ENCODE results near the gene XYLB. TPM values are rescaled to one million over a fixed set of nuclear protein-coding genes. Genes with fewer than 3 reads are reported as not detected.
"Not testable (repeated sequence)": the region's sequence is repeated elsewhere in the genome, so short reads cannot be mapped to it uniquely, and the experiment has no call there.

The XYLB gene
- total RNA-seq, 2 experiments from 2014 or later, result 4.4 to 4.7 TPM

GRCh38 chr3:38316356-38317191, 30.0 kb upstream of the XYLB start:
- TF ChIP-seq CTCF (IDR thresholded peaks at IDR 0.05), result no peak
- H3K27ac Mint-ChIP-seq, result no peak overlapping the region
- H3K27me3 Mint-ChIP-seq, result no peaks in the 10 kb centered on the region

GRCh38 chr3:38317192-38317759, 29.3 kb upstream of the XYLB start:
- DNase-seq (no peak), ATAC-seq (no peak)
- intact Hi-C loops (cut with micrococcal nuclease), result no loop called here
- Mint-ChIP-seq H3K27ac (no peak overlapping the region), H3K9me3 (no peaks in the 10 kb centered on the region), H3K4me1 (ENCODE audit: low read depth) (no peaks in the 10 kb centered on the region), H3K27me3 (no peaks in the 10 kb centered on the region), H3K36me3 (ENCODE audit: low read depth) (no peaks in the 10 kb centered on the region), H3K4me3 (no peak overlapping the region)
- CTCF ChIA-PET, result no interaction called here
- no peak for TF ChIP-seq CTCF (IDR thresholded peaks at IDR 0.05)
- POLR2A ChIA-PET, result no interaction called here

More at GRCh38 chr3:38316356-38317191, 30.0 kb upstream of the XYLB start:
- POLR2A ChIA-PET, result no interaction called here
- CTCF ChIA-PET, result no interaction called here
- no peaks in the 10 kb centered on the region for H3K36me3 Mint-ChIP-seq (ENCODE audit: low read depth)
- no peaks in the 10 kb centered on the region for H3K9me3 Mint-ChIP-seq
- ATAC-seq, result no peak
- no peak for DNase-seq
- no peaks in the 10 kb centered on the region for H3K4me1 Mint-ChIP-seq (ENCODE audit: low read depth)
- H3K4me3 Mint-ChIP-seq, result no peak overlapping the region
- intact Hi-C loops (cut with micrococcal nuclease), result no loop called here

GRCh38 chr3:38318766-38319671, 27.6 kb upstream of the XYLB start:
- Mint-ChIP-seq H3K27ac (no peak overlapping the region), H3K27me3 (no peaks in the 10 kb centered on the region), H3K36me3 (ENCODE audit: low read depth) (no peaks in the 10 kb centered on the region), H3K4me1 (ENCODE audit: low read depth) (no peaks in the 10 kb centered on the region), H3K9me3 (no peaks in the 10 kb centered on the region), H3K4me3 (no peak overlapping the region)
- no peak for TF ChIP-seq CTCF (IDR thresholded peaks at IDR 0.05)
- ChIA-PET POLR2A (no interaction called here), CTCF (no interaction called here)
- intact Hi-C loops (cut with micrococcal nuclease), result no loop called here
- DNase-seq, result no peak
- ATAC-seq, result no peak

- H3K27me3 Mint-ChIP-seq; H3K4me1 Mint-ChIP-seq (ENCODE audit: low read depth); ATAC-seq; CTCF ChIA-PET; H3K9me3 Mint-ChIP-seq; H3K36me3 Mint-ChIP-seq (ENCODE audit: low read depth); H3K27ac Mint-ChIP-seq; intact Hi-C loops (cut with micrococcal nuclease); H3K4me3 Mint-ChIP-seq; DNase-seq: not testable (repeated sequence)
- POLR2A ChIA-PET, result interaction anchor here (0.6 kb wide), 1 partner anchor 755 kb away, joined by 3 read pairs; no protein-coding TSS in a partner anchor
Measured at GRCh38 chr3:38320638-38321037, 25.9 kb upstream of the XYLB start.

GRCh38 chr3:38323060-38323459, 23.5 kb upstream of the XYLB start:
- ChIA-PET POLR2A (no interaction called here), CTCF (no interaction called here)
- no peak for TF ChIP-seq CTCF (IDR thresholded peaks at IDR 0.05)
- Mint-ChIP-seq H3K4me3 (no peak overlapping the region), H3K36me3 (ENCODE audit: low read depth) (no peaks in the 10 kb centered on the region), H3K27me3 (peaks cover 2% of the 10 kb centered on the region), H3K4me1 (ENCODE audit: low read depth) (no peaks in the 10 kb centered on the region), H3K9me3 (no peaks in the 10 kb centered on the region), H3K27ac (no peak overlapping the region)
- intact Hi-C loops (cut with micrococcal nuclease), result no loop called here
- ATAC-seq (no peak), DNase-seq (no peak)

Measured in activated CD8-positive, alpha-beta T cell treated with anti-CD3 and anti-CD28 coated beads for 36 hours (primary cell).